CMK (cell line): ENCODE data around the gene TCF4.

Experiments used
- DNase-seq: peaks from one replicate; pipeline ENCODE4 v3.0.0-alpha.2; 2010; ENCODE audit warnings: low read depth

TCF4 gene

DNA sequence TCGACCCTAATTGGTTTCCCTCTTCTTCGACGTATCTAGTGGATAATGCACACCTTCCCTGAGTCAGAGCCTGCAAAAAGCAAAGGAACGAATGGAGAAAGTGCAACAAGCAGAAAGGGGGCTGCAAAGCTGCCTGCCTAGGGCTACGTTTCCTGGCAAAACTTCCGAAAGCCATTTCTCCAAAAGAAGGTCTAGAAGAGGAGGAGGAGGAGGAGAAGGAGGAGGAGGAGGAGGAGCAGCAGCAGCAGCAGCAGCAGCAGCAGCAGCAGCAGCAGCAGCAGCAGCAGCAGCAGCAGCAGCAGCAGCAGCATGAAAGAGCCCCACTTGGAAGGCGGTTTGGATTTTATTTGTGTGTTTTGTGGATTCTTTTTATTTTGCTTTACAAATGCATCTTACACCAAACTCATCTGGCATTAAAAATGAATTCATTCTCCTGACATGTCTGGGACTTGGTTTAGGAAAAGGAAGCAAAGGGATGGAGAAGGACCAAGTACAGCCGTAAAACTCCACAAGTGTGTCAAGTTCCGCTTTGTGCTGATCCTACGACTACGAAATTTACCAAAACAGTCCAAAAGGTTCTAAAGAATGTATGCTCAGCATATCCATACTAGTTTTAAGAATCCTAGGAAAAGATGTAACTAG lies 2.0 kb downstream of the TCF4 start:
- DNase-seq, result no peak

- no peak for DNase-seq
Observed at GRCh38 chr18:55585065-55585919, 2.7 kb downstream of the TCF4 start.

- DNase-seq, result no peak
Observed at GRCh38 chr18:55584201-55584600, 3.8 kb downstream of the TCF4 start.

- DNase-seq, result no peak
Observed at GRCh38 chr18:55582325-55582724, 5.7 kb downstream of the TCF4 start.

- DNase-seq, result no peak
Observed at GRCh38 chr18:55579501-55580270, 8.3 kb downstream of the TCF4 start.

- DNase-seq, result no peak
Observed at GRCh38 chr18:55577812-55578539, 10.0 kb downstream of the TCF4 start.

DNA sequence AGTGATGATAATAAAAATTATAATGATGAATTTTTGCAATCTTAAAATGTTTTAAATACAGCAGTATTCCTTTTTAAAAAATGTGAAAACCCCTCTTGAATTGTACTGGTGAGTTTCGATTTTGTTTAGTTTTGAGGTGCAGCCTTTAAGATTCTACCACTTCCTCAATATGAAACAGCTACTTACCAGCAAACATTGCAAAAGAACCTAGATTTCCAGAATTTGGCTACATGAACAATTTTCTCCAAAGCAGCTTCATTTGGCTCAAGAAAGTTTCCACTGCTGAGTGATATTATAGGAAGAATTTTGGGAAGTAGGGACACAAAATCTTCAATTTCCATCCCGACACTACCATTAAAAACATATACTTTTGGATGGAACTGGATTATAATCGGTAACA lies 12.0 kb downstream of the TCF4 start:
- no peak for DNase-seq

DNA sequence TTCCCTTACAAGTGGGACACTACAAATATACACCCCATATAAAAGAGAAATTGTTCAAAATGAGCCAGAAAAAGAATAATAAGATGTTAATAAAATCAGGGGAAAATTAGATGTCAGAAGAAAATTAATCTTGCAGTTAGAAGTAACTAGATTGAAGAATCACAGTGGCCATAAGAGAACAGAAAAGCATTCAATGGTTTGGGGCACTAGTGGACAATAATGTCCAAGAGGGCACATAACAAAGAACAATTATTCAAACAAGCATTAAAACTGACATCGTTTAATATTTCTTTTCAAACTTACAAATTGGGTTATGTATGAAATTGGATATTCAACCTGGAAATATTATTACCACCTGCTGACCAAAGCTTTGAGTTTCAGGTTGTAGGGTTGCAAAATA lies 12.9 kb downstream of the TCF4 start:
- DNase-seq, result no peak

- DNase-seq, result no peak
Observed at GRCh38 chr18:55573386-55573785, 14.6 kb downstream of the TCF4 start.

DNA sequence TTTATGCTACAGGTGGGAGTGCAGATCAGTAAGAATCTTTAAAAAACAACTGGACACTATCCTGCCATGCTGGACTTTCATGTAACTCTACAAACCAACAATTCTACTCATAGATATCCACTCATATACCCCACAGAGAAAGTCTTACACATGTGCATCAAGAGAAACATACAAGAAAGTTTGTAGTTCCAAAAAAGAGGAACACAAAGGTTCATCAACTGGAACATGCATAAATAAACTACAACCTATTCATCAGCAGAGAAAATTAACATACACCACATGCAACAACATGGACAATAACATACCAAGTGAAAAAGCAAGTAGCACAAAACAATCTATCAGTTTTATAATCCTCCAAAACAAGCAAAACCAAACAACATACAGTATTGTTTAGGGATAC lies 17.0 kb downstream of the TCF4 start:
- DNase-seq, result no peak

- DNase-seq, result no peak
Observed at GRCh38 chr18:55566456-55566935, 21.5 kb downstream of the TCF4 start.

DNA sequence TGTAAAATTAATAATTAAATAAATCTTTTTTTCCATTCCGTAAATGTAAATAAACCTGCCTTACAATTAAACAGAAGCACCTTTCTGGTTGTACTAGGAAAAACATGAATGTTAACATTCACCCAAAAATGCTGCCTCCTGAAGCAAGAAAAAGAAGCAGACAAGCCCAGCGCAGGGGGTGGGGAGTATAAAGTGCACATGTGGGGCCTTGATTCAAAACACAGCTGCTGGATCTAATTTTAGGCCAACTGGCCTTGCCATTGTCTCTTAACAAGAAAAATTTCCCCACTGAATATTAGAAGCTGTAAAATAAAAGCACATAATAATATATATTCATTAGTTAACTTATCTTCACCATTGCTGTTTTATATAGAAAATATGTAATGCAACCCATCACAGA lies 28.3 kb downstream of the TCF4 start:
- no peak for DNase-seq

DNA sequence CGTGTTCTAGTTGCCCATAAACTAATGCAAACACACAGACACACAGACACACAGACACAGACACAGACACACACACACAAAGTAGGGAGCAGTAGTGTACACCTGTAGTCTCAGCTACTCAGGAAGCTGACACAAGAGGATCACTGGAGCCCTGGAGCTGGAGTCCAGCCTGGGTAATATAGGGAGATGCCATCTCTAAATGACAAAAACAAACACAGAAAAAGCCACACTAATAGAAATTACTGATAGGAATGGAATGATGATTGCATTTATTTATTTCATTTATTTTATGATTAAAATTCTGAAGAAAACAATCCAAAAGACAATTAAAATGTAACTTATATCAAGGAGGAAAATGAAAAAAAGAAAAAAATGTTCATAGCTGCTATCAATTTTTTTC lies 30.8 kb downstream of the TCF4 start:
- no peak for DNase-seq

GRCh38 chr18:55555395-55556027 lies 32.5 kb downstream of the TCF4 start:
- no peak for DNase-seq

DNA sequence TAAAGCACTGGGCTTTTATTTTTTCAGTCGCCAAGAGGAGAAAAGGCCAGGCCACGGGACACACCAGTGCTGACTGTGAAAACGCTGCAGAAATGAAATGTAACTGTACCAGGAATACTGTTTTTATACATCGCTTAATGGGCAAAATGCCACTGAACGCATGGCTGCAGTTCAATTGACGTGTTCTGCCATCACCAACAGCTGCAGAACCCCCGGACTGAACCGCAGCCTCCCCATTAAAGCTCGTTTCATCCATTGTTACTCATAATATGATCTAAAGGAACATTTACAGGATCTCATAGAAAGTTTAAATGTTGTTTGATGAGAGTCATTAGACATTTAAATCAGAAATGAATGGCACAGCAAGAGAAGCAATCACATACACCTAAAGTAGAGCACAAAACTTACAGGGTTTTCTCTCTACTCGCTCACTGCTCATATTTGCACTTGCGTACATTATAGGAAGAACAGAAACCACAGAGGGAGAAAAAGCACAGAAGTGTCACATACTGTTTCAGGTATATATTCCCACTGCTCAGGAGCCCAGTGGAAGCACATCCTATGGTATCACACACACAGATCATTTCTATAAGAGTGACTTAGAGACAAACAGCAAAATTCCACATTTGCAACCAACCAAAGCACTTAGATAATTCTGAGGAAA lies 35.3 kb downstream of the TCF4 start:
- no peak for DNase-seq

GRCh38 chr18:55551227-55551626 lies 36.8 kb downstream of the TCF4 start:
- no peak for DNase-seq

GRCh38 chr18:55550471-55550870 lies 37.5 kb downstream of the TCF4 start:
- DNase-seq, result no peak

- DNase-seq, result no peak
Observed at GRCh38 chr18:55549474-55550104, 38.4 kb downstream of the TCF4 start.

DNA sequence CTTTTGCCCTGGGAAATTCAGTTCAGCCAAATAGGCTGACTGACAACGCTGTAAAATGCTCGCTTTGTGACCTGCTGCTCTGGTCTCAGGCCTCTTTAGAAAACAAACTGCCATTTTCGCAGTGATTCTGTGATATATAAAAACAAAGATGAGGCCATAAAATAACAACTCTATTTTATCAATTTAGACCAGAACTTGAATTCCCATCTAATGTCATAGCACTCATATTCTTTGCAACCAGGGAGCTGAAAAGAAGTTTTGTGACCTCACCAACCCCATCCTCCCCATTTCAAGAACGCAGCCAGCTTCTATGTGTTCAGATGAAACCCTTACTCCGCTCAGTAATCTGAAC lies 40.3 kb downstream of the TCF4 start:
- DNase-seq, result no peak

GRCh38 chr18:55546851-55547704 lies 40.9 kb downstream of the TCF4 start:
- DNase-seq, result no peak
